Loucy (cell line): ENCODE measurements around the gene CYP26B1.

Experiments
- H2AFZ ChIP-seq: fragments of 200-600 bp; sonication (generic); 2 replicates; pipeline ENCODE4 v1.6.0; 2016; ENCODE audit warnings: antibody characterized with exemption, mild to moderate bottlenecking, low read length, moderate library complexity
- H3F3A ChIP-seq: fragments of 200-600 bp; 2 replicates; pipeline ENCODE4 v1.6.0; 2016; ENCODE audit warnings: antibody characterized with exemption, low read depth, mild to moderate bottlenecking
- H3K27me3 ChIP-seq: fragments of 200-600 bp; sonication (generic); 2 replicates; pipeline ENCODE4 v1.6.1; 2014; ENCODE audit warnings: low read length, mild to moderate bottlenecking; ENCODE audit not compliant: insufficient read depth, poor library complexity, severe bottlenecking
- H3K36me3 ChIP-seq: fragments of 200-600 bp; sonication (generic); 2 replicates; pipeline ENCODE4 v1.6.1; 2016; ENCODE audit warnings: low read length; ENCODE audit not compliant: insufficient read depth
- H3K4me1 ChIP-seq: fragments of 200-600 bp; sonication (generic); 2 replicates; pipeline ENCODE4 v1.5.1; 2014; ENCODE audit warnings: low read length, mild to moderate bottlenecking; ENCODE audit not compliant: insufficient read depth, poor library complexity, severe bottlenecking
- H3K4me2 ChIP-seq: fragments of 200-600 bp; sonication (generic); 2 replicates; pipeline ENCODE4 v1.6.0; 2014; ENCODE audit warnings: antibody characterized with exemption, low read length, low read depth, mild to moderate bottlenecking; ENCODE audit not compliant: poor library complexity, severe bottlenecking
- H3K4me3 ChIP-seq: fragments of 200-600 bp; sonication (generic); 2 replicates; pipeline ENCODE4 v1.5.1; 2014; ENCODE audit warnings: low read length, mild to moderate bottlenecking, mixed read lengths; ENCODE audit not compliant: poor library complexity, severe bottlenecking
- H3K79me2 ChIP-seq: fragments of 200-600 bp; sonication (generic); 2 replicates; pipeline ENCODE4 v1.6.1; 2014; ENCODE audit warnings: low read length; ENCODE audit not compliant: insufficient read depth
- H3K9ac ChIP-seq: fragments of 200-600 bp; sonication (generic); 2 replicates; pipeline ENCODE4 v1.6.0; 2014; ENCODE audit warnings: mild to moderate bottlenecking, low read depth, low read length, moderate library complexity; ENCODE audit not compliant: poor library complexity, severe bottlenecking
- H3K9me2 ChIP-seq: fragments of 200-600 bp; sonication (generic); replicated peaks from 2 replicates; pipeline ENCODE4 v1.6.1; 2016; ENCODE audit warnings: low read depth, low read length, mixed read lengths
- H3K9me3 ChIP-seq: fragments of 200-600 bp; sonication (generic); 2 replicates; pipeline ENCODE4 v1.6.1; 2014; ENCODE audit warnings: mild to moderate bottlenecking, antibody characterized with exemption, low read length, low read depth; ENCODE audit not compliant: insufficient read depth
- H4K20me1 ChIP-seq: fragments of 200-600 bp; sonication (generic); 2 replicates; pipeline ENCODE4 v1.6.0; 2014; ENCODE audit warnings: antibody characterized with exemption, low read length, mild to moderate bottlenecking; ENCODE audit not compliant: insufficient read depth, poor library complexity, severe bottlenecking
- EZH2phosphoT487 ChIP-seq: fragments of 200-600 bp; IDR thresholded peaks from 2 replicates; pipeline ENCODE4 v1.6.1; 2018; ENCODE audit warnings: antibody characterized with exemption, mild to moderate bottlenecking, moderate library complexity, borderline replicate concordance
- TF ChIP-seq, protein P1 (sequence below): fragments of 200-600 bp; sonication (generic); conservative IDR thresholded peaks from 2 replicates; pipeline ENCODE4 v1.5.1; 2014; ENCODE audit warnings: mild to moderate bottlenecking, antibody characterized with exemption, low read length

The CYP26B1 gene

GRCh38 chr2:72083751-72084583, 63.7 kb downstream of the CYP26B1 start:
- Histone ChIP-seq H3K4me3 (no peak overlapping the region), H3K9me2 (no peaks in the 10 kb centered on the region), H4K20me1 (no peaks in the 10 kb centered on the region), H3K27me3 (no peaks in the 10 kb centered on the region), H3K36me3 (no peaks in the 10 kb centered on the region), H3K79me2 (no peaks in the 10 kb centered on the region), H3K4me1 (no peaks in the 10 kb centered on the region), H2AFZ (no peak overlapping the region), H3K9ac (no peak overlapping the region), H3K4me2 (no peak overlapping the region), H3K9me3 (peaks cover 6% of the 10 kb centered on the region; the same call in 1 of the 2 replicates), H3F3A (no peaks in the 10 kb centered on the region)
- no peak for TF ChIP-seq EZH2phosphoT487
- TF ChIP-seq, protein P1, sequence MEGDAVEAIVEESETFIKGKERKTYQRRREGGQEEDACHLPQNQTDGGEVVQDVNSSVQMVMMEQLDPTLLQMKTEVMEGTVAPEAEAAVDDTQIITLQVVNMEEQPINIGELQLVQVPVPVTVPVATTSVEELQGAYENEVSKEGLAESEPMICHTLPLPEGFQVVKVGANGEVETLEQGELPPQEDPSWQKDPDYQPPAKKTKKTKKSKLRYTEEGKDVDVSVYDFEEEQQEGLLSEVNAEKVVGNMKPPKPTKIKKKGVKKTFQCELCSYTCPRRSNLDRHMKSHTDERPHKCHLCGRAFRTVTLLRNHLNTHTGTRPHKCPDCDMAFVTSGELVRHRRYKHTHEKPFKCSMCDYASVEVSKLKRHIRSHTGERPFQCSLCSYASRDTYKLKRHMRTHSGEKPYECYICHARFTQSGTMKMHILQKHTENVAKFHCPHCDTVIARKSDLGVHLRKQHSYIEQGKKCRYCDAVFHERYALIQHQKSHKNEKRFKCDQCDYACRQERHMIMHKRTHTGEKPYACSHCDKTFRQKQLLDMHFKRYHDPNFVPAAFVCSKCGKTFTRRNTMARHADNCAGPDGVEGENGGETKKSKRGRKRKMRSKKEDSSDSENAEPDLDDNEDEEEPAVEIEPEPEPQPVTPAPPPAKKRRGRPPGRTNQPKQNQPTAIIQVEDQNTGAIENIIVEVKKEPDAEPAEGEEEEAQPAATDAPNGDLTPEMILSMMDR = no peak

GRCh38 chr2:72082887-72083286, 64.8 kb downstream of the CYP26B1 start:
- peaks cover 6% of the 10 kb centered on the region; the same call in 1 of the 2 replicates for H3K9me3 ChIP-seq
- no peak overlapping the region for H3K4me2 ChIP-seq
- H3K27me3 ChIP-seq = no peaks in the 10 kb centered on the region
- no peak overlapping the region for H2AFZ ChIP-seq
- H3K36me3 ChIP-seq = no peaks in the 10 kb centered on the region
- TF ChIP-seq EZH2phosphoT487 = no peak
- TF ChIP-seq, protein P1 = no peak
- H3K4me3 ChIP-seq = no peak overlapping the region
- H3K9ac ChIP-seq = no peak overlapping the region
- no peaks in the 10 kb centered on the region for H3K79me2 ChIP-seq
- no peaks in the 10 kb centered on the region for H3K4me1 ChIP-seq
- no peaks in the 10 kb centered on the region for H3F3A ChIP-seq
- H3K9me2 ChIP-seq = no peaks in the 10 kb centered on the region
- no peaks in the 10 kb centered on the region for H4K20me1 ChIP-seq

DNA sequence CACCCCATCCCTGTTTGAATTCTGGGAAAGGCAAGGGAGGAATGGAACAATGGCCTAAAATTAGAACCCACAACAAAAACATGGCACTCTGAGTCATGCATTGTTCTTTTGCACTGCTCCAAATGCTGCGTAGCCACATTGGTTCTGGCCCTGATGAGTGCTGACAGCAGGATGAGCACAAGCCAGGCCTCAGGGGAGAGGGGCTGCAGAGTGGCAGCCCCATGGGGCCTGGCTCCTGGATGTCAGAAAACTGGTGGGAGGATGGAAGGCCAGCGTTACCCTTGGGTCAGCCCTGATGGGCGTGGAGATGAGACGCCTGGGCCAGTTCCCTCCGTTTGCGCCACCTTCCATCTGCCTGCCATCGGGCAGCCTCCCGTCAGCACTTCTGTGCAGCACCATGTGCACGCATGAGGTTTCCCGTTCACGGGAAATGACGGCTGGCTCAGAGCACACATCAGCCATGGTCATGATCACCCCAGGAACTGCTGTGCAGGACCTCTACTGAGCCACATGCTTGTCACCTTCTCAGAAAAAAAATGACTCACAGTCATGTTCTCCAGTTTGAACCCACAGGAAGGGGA, 65.6 kb downstream of the CYP26B1 start:
- Histone ChIP-seq H3K36me3 (no peaks in the 10 kb centered on the region), H3K27me3 (no peaks in the 10 kb centered on the region), H2AFZ (no peak overlapping the region), H3K4me1 (no peaks in the 10 kb centered on the region), H4K20me1 (no peaks in the 10 kb centered on the region), H3K9ac (no peak overlapping the region), H3K79me2 (no peaks in the 10 kb centered on the region), H3K9me3 (peaks cover 6% of the 10 kb centered on the region; the same call in 1 of the 2 replicates), H3K4me3 (no peak overlapping the region), H3F3A (no peaks in the 10 kb centered on the region), H3K9me2 (no peaks in the 10 kb centered on the region), H3K4me2 (no peak overlapping the region)
- TF ChIP-seq, protein P1 = no peak
- no peak for TF ChIP-seq EZH2phosphoT487
